WERI-Rb-1 (cell line): ENCODE results near the gene RYR3.
"Not testable (repeated sequence)": the region's sequence is repeated elsewhere in the genome, so short reads cannot be mapped to it uniquely, and the experiment has no call there.

Experiments used
- DNase-seq: peaks from one replicate; pipeline ENCODE4 v3.0.0-alpha.2; 2020
- H3K27ac ChIP-seq: fragments of 250-450 bp; sonication (Bioruptor Pico); 2 replicates; pipeline ENCODE4 v1.5.1; 2020; ENCODE audit warnings: mild to moderate bottlenecking, moderate library complexity
- H3K27me3 ChIP-seq: fragments of 250-450 bp; sonication (Bioruptor Pico); 2 replicates; pipeline ENCODE4 v1.5.1; 2021; ENCODE audit warnings: mild to moderate bottlenecking, low read depth, moderate library complexity; ENCODE audit not compliant: insufficient read depth, severe bottlenecking
- H3K36me3 ChIP-seq: fragments of 250-450 bp; sonication (Bioruptor Pico); 2 replicates; pipeline ENCODE4 v1.5.1; 2020; ENCODE audit warnings: mild to moderate bottlenecking, moderate library complexity
- H3K4me3 ChIP-seq: 2 replicates; pipeline ENCODE4 v1.5.1; 2011; ENCODE audit warnings: low read depth, mild to moderate bottlenecking, control low read depth, low read length
- H3K9me3 ChIP-seq: fragments of 250-450 bp; sonication (Bioruptor Pico); 2 replicates; pipeline ENCODE4 v1.5.1; 2021; ENCODE audit warnings: mild to moderate bottlenecking, moderate library complexity; ENCODE audit not compliant: severe bottlenecking
- CTCF ChIP-seq: IDR thresholded peaks from 2 replicates; pipeline ENCODE4 v1.5.1; 2011; ENCODE audit warnings: low read depth, mild to moderate bottlenecking, control low read depth, inconsistent platforms, low read length

RYR3 gene

GRCh38 chr15:33584797-33585196, 274.0 kb downstream of the RYR3 start:
- Histone ChIP-seq H3K9me3 (no peaks in the 10 kb centered on the region), H3K27me3 (no peaks in the 10 kb centered on the region), H3K36me3 (no peaks in the 10 kb centered on the region), H3K27ac (no peak overlapping the region), H3K4me3 (no peak overlapping the region)
- no peak for DNase-seq
- TF ChIP-seq CTCF, result no peak

DNA sequence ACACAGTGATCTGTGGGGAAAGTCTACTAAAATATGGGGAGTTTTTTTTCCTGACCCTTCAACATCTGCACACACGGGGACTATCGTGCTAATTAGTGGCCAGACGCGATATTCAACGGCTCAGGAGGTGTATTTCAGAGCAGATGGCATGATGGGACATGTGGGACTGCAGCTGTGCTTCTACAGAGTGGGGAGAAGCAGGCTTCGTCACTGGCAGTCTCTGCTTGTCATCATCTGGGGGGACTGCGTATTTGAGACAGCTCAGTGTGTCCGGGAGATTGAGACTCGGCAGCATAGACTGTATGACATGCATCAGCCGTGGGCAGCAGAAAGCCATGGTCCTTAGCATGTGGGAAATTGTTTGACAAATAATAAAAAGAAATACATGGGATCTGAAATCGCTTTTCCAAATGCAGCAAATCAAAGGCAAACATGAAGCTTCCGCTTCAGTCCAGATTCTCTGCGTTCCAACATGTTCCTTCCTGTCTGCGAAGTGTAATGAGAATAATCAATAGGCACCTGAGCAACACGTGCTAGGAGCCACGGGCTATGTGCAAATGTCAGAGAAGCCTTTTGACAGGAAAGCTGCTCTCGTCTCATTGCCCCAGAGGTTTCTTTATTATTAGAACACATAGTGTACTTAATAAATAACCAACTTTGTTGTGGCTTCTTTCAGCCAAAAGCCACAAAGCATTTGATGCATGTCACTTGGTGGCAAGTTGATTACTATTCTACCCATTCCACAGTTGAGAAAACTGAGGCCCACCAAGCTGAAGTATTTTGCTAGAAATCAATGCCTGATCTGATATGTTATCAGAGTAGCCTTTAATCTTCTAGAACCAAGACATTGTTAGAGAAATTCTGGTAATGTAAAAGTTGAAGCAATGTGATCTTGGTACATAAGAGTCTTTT, 276.3 kb downstream of the RYR3 start:
- DNase-seq, result no peak
- no peak overlapping the region for H3K4me3 ChIP-seq

GRCh38 chr15:33587773-33588172, 277.0 kb downstream of the RYR3 start:
- H3K9me3 ChIP-seq, result no peaks in the 10 kb centered on the region
- no peak for DNase-seq
- H3K27ac ChIP-seq, result no peak overlapping the region
- H3K27me3 ChIP-seq, result no peaks in the 10 kb centered on the region
- no peaks in the 10 kb centered on the region for H3K36me3 ChIP-seq
- TF ChIP-seq CTCF, result no peak
- no peak overlapping the region for H3K4me3 ChIP-seq

More for the DNA sequence above, 276.3 kb downstream of the RYR3 start:
- H3K27ac ChIP-seq, result no peak overlapping the region
- H3K27me3 ChIP-seq, result no peaks in the 10 kb centered on the region
- H3K9me3 ChIP-seq, result no peaks in the 10 kb centered on the region
- TF ChIP-seq CTCF, result no peak
- no peaks in the 10 kb centered on the region for H3K36me3 ChIP-seq

DNA sequence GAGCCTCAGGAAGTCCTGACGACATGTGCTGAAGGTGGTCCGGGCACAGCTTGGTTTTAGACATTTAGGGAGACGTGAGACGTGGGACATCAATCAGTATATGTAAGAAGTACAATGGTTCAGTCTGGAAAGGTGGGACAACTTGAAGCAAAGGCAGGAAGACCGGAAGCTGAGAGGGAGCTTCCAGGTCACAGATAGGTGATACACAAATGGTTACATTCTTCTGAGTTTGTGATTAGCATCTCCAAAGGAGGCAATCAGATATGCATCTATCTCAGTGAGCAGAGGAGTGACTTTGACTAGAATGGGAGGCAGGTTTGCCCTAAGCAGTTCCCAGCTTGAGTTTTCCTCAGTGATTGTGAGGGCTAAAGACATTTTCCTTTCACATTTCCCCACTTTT, 282.1 kb downstream of the RYR3 start:
- H3K4me3 ChIP-seq, result no peak overlapping the region
- TF ChIP-seq CTCF, result no peak
- no peaks in the 10 kb centered on the region for H3K27me3 ChIP-seq
- DNase-seq, result no peak
- no peaks in the 10 kb centered on the region for H3K36me3 ChIP-seq
- H3K9me3 ChIP-seq, result no peaks in the 10 kb centered on the region
- H3K27ac ChIP-seq, result no peak overlapping the region

DNA sequence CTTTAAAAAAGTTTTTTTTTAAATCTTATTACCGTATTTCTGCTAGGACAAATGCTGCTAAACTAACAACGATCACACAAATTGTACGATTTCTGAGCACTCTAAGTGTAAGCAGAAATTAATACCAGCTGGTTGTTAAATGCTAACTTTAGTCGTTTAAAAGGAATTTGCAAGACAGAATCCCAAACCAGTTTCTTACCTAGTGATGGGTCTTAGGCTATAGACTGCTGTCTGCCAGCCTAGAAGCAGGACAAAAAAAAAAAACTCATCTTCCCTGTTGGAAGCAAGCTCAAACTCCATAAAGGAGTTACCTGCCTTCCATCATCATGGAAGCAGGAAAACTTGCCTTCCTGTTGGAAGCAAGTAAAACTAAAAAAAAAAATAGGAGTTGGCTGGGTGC, 287.6 kb downstream of the RYR3 start:
- H3K9me3 ChIP-seq, H3K36me3 ChIP-seq, H3K4me3 ChIP-seq, H3K27ac ChIP-seq, H3K27me3 ChIP-seq, DNase-seq: not testable (repeated sequence)

DNA sequence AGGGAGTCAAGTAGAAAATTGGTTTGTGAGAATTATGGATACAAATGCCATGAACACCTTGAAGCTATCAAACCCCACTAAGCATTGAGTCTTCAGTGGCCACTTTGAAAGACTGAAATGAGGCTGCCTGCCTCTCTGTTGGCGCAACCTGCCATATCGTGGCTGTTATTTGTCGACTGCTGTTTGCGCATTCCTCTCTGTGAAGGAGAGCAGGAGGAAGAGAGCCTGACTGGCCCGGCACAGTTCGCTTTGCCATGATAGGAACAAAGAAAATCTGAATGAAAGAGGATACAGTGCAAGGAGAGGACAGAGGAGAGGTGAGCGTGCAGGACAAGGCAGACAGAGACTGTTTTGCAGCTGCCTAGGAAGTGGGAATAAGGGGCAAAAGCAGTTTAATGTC, 289.4 kb downstream of the RYR3 start:
- Histone ChIP-seq H3K4me3 (no peak overlapping the region), H3K27me3 (no peaks in the 10 kb centered on the region), H3K9me3 (no peaks in the 10 kb centered on the region), H3K27ac (no peak overlapping the region), H3K36me3 (no peaks in the 10 kb centered on the region)
- DNase-seq, result no peak
- TF ChIP-seq CTCF, result no peak
